Measurements from ENCODE around the gene USP46.

GRCh38 chr4:52575406-52575805 is 83.7 kb downstream of the USP46 start:
- TF ChIP-seq POLR2AphosphoS5 (IDR thresholded peaks at IDR 0.05) = no peak
- TF ChIP-seq CTCF (IDR thresholded peaks at IDR 0.05) = no peak
- TF ChIP-seq POLR2A (IDR thresholded peaks at IDR 0.05) = no peak
